ENCODE data around the gene DYDC1. TPM values are rescaled to one million over a fixed set of nuclear protein-coding genes. Genes with fewer than 3 reads are reported as not detected.
"Not testable (repeated sequence)": the region's sequence is repeated elsewhere in the genome, so short reads cannot be mapped to it uniquely, and the experiment has no call there.

Gene DYDC1
- total RNA-seq, 1 donor from 2014 or later = not detected

DNA sequence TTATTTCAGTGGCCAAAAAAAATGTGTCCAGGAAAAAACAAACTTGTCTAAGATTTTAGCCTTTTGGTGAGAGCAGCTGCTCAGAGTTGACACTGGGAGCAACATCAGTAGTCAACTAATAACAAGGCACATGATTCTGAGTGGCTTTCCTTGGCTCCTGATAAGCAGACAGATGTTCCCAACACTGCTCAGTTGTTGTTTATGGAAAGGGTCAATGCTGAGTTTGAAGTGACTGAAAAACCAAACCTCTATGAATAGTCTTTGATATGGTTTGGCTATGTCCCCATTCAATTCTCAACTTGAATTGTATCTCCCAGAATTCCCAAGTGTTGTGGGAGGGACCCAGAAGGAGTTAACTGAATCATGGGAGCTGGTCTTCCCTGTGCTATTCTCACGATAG is 12.3 kb downstream of the DYDC1 start:
- DNase-seq (ENCODE audit: low read depth in 2 of 2) = no peak

DNA sequence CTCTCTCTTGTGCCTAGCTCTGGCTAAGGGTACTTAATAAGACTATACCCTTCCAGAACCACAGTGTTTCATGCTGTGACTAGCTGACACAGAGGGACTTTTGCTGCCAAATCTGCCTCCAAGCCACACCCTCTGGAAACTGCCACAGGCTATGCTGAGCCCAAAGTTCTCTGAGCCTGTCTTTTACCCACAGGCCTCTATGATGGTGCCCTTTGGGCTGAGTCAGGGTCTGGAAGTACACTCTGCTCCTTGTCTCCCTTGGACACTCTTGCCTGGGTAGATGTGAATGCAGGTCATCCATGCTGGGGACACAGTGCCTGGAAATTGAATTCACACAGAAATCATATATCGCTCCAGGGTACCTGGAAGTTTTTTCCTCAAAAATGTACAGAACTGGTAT is 22.6 kb downstream of the DYDC1 start:
- DNase-seq (ENCODE audit: low read depth in 2 of 2) = no peak

DNA sequence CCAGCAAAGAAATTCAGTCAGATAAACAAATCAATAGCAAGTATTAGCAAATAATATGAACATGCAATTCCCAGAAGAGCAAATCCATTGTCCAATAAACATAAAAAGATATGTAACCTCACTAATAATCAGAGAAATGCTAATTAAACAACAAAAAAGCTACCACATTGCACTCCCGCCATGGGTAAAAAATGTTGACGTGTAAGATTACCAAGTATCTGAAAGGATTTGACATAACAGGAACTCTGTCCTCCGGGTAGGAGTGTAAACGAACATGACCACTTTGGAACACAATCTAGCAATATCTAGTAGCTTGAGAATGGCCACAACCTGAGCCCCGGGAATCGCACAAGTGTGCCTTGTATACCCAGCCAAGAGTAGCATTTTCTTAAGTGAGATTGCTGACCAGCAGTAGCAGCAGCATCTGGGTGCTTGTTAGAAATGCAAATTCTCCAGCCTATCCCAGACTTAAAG is 31.6 kb downstream of the DYDC1 start:
- DNase-seq (ENCODE audit: low read depth in 2 of 2) = no peak

DNA sequence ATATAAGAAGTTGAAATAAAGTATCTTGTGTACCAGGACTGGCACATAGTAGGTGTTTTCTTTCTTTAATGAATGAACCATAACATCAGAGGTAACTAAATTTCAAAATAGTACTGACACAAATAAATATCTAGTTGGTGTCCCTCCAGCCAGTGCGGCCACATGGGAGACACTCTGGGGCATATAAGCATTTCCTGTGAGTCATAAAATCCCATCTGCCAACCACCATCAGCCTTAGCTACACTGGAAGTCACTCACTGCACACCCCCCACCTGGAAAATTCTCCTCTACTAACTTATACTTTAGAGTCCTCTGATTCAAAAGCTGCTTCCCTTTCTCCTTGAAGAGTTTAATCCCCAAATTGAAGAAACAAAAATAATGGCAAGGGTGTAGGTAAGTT is 32.5 kb downstream of the DYDC1 start:
- DNase-seq (ENCODE audit: low read depth in 2 of 2) = peak; percentile 22 to 55

DNA sequence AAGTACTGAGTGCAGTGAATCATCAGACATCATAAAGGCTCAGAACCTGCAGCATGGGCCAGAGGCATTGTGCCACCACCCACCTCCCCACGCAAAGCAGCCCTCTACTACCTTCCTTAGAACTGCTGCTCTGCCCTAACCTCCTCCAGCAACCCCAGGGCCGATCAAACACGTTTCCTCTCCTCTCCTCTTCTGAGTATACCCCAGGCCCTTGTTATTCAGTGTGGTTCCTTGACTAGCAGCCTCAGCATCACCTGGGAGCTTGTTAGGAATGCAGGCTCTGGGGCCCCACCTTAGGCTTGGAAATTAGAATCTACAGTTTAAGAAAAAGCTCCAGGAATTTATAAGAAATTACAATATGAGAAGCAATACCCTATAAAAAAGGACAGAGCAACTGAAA is 33.2 kb downstream of the DYDC1 start:
- DNase-seq (ENCODE audit: low read depth in 2 of 2) = no peak

DNA sequence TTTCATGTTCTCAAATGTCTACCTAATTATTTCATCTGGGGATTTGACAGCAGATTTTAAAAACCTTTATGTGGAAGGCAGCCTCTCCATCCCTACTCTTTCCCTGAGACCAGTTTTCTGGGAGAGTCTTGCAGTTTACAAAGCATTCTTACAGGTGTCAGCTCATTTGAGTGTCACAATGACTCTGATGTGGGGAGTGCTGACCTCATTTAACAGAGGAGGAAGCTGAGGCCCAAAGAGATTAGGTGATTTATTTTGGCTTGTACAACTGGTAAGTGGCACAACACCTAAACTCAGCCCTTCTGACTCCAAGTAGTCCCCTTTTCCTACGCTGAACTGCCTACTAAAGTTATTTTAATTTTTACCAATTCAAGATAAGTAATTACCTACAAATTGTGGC is 33.8 kb downstream of the DYDC1 start:
- DNase-seq (ENCODE audit: low read depth in 2 of 2) = no peak

DNA sequence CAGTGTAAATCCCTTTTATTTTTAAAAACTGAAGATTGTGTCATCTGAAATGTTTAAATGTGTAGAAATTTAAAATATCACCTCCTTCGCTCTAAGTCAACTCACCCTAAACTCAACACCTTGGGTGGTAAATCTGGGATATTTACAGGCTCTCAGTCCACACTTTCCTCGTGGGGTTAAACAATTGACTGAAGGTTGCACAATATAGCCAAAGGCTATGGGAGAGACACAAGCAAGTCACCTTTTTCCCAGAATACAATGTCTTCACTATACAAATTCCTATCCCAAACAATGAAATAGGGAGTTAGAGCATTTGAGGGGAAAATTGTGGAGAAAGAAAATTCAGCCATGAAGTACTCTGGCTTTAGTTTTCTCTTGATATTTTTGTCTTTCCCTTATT is 34.4 kb downstream of the DYDC1 start:
- no peak for DNase-seq (ENCODE audit: low read depth in 2 of 2)

DNA sequence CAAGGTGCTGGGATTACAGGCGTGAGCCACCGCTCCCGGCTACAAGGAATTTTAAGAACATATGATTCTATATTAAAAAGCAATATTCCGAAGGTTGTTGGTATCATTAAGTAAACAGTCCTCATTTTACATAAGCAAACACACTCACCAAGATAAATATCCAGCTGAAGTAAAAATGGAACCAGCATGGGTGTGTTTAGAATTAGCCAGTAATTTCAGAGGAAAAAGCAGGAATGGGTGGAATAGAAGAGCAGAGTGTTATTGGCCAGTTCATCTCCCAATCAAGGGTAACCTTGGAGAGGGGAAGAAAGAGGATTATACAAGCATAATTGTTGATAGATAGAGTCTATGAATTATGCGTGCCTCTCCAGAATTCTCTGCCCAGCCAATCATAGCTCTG is 35.4 kb downstream of the DYDC1 start:
- DNase-seq (ENCODE audit: low read depth in 2 of 2) = no peak

DNA sequence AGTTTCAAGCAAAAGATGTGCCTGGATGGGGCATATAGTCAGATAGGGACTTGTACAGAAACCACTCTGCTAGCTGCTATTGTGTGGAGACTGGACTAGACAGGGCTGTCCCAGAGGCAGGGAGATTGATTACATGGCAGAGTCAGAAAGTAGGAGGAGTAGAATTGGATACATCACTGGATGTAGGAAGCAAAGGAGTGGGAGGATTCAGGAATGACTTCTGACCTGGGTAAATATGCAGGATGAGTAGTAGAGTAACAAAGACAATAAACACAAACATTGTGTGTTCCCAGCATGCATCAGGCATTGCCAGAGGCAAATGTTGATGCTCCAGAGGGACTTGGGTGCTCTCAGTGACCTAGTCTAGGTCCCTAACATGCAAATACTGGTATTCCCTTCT is 36.2 kb downstream of the DYDC1 start:
- no peak for DNase-seq (ENCODE audit: low read depth in 2 of 2)

DNA sequence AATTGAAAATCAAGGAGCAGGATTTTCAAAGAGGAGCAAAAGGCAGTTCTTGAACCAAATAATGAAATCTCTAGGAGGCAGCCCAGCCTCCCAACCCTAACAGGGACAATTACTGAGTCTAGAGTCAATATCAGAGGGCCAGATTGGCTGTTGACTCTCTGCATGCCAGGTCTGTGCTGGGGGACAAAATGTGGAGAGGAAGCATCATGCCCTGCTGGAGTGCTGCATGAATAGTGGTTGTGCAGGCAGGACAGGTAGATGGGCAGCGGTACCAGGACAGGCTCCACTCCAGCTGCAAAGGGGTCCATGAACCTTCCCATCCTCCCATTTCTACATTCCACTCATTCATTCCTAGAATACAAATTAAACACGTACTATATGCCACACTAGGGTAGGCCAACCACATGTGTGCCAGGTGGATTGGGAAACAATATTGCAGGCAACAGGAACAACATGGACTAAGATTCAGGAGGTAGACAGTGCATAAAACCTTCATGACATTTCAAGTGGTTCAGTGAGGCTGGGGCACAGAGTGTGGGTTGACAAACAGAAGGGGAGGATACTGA is 36.7 kb downstream of the DYDC1 start:
- no peak for DNase-seq (ENCODE audit: low read depth in 2 of 2)

DNA sequence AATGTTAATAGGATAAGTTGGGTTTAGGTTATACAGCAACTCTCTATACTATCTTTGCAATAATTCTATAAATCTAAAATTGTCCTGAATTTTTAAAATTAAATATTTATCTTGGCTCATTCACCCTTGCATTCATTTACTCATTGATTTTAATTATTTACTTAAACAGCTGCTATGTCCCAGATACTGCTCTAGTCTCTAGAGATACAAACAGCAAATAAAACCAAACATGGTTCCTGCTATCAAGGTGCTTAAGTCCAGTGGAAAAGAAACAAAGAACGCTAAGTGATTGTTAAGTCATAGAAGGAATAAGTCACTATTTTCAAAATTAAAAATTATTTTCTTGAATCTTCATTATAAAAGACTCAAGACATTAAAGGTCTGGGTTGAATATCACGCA is 37.2 kb downstream of the DYDC1 start:
- DNase-seq (ENCODE audit: low read depth in 2 of 2) = no peak

DNA sequence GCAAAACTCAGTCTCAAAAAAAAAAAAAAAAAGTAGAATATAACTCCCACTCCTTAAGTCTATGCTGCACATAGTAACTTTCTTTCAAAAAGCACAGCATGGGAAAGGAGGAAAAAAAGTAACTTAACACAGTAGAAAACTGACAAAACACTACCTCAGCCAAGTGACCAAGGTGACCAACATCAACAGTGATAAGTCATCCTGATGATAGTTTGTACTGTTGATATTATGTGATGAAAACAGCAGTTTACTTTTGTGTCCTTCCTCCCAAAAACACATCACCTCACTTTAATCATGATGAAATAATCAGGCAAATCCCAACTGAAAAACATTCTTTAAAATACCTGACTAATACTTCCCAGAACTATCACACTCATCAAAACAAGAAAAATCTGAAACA is 37.8 kb downstream of the DYDC1 start:
- no peak for DNase-seq (ENCODE audit: low read depth in 2 of 2)

DNA sequence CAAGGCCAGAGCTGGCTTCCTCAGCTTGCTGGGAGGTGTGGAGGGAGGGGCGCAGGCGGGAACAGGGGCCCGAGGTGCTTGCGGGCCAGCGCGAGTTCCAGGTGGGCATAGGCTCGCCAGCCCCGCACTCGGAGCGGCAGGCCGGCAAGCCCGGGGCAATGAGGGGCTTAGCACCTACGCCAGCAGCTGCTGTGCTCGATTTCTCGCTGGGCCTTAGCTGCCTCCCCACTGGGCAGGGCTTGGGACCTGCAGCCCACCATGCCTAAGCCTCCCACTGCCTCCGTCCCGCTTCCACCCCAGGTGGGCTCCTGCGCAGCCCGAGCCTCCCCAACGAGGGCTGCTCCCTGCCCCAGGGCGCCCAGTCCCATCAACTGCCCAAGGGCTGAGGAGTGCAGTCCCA is 41.2 kb downstream of the DYDC1 start:
- no peak for DNase-seq (ENCODE audit: low read depth in 2 of 2)

DNA sequence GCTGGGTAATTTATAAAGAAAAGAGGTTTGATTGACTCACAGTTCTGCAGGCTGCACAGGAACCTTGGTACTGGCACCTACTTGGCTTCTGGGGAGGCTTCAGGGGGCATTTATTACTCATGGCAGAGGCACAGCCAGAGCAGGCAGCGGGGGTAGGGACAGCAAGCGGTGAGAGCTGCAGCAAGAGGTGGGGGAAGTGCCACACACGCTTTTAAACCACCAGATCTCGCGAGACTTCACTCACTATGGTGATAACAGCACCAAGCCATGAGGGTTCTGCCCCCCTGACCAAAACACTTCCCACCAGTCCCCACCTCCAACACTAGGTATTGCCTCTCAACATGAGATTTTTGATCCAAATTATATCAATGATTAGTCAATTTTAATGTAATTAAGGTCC is 43.0 kb downstream of the DYDC1 start:
- DNase-seq (ENCODE audit: low read depth in 2 of 2) = no peak

DNA sequence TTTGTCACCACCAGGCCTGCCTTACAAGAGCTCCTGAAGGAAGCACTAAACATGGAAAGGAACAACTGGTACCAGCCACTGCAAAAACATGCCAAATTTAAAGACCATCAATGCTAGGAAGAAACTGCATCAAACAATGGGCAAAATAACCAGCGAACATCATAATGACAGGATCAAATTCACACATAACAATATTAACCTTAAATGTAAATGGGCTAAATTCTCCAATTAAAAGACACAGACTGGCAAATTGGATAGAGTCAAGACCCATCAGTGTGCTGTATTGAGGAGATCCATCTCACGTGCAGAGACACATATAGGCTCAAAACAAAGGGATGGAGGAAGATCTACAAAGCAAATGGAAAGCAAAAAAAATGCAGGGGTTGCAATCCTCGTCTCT is 50.6 kb downstream of the DYDC1 start:
- DNase-seq (ENCODE audit: low read depth in 2 of 2) = not testable (repeated sequence)

DNA sequence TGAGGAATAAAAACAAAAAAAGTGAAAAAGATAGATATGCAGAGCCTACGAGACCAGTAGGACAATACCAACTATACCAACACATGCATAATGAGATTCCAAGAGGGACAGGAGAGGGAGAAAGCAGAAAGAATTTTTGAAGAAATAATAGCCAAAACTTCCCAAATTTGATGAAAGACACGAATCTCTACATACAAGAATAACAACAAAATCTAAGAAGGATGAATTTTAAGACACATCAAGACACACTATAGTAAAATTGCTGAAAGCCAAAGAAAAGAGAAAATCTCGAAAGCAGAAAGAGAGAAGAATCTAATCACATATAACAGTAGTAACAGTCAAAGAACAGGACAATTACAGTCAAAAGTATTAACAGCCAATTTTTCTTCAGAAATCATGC is 59.6 kb downstream of the DYDC1 start:
- DNase-seq (ENCODE audit: low read depth in 2 of 2) = no peak

DNA sequence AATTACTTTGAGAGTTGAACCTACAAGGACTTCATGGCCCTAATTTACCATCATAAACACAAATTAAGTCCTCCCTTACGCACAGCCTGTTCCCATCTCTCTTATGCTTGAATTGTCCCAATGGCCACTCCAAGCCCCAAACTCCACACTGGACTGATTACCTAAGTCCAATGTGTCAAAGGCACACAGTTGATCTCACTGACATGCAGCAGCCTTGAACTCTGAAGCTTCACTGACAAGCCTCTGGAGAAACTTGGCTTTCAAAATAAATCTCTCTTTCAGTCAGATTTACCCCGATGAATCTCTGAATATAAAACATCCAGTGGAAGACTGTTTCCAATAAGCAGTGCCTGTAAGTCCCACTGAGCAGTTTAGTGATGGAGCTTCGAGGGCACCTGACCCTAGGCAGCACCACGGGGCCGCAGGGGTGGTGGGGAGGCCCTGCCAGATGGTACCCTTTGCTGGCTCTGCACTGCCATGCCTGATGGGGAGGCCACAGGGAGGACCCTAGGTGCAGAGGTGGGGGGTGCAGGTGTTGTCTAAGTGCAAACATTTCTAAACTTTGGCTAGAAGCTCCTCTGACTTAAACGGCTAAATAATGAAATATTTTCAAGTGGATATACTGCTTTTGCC is 63.8 kb downstream of the DYDC1 start:
- no peak for DNase-seq (ENCODE audit: low read depth in 2 of 2)

DNA sequence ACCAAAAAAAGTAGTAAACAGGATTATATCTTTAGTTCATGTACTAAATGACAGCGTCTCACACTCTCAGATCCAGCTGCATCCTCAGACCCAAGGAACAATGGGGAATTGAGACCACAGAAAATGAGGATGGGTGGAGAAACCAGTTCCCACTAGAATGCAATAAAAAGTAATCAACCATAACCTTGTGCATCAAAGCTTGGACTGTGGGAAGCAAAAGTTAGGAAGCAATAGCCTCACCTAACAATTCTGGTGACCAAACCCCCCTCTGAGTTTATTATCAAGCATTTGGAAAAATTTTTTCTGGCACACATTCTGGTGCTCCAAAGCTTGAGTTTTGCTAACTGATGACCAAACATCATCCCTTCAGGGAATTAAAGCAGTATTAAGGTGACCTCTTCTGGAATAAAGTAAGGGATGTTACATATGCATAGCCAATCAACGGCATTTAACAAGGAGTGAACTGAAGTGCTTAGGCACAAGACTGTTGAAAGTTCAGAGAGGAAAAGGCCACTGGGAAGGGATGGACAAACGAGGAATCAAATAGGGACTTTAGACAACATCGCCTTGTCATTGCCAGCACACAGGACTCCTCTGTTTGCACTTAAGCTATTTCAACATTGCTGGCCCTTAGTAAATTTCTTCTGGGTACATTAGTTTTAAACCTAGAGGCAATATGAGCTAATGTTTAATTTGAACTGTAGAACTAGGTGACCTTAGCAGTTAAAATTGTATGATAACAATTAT is 65.9 kb downstream of the DYDC1 start:
- no peak for DNase-seq (ENCODE audit: low read depth in 2 of 2)

DNA sequence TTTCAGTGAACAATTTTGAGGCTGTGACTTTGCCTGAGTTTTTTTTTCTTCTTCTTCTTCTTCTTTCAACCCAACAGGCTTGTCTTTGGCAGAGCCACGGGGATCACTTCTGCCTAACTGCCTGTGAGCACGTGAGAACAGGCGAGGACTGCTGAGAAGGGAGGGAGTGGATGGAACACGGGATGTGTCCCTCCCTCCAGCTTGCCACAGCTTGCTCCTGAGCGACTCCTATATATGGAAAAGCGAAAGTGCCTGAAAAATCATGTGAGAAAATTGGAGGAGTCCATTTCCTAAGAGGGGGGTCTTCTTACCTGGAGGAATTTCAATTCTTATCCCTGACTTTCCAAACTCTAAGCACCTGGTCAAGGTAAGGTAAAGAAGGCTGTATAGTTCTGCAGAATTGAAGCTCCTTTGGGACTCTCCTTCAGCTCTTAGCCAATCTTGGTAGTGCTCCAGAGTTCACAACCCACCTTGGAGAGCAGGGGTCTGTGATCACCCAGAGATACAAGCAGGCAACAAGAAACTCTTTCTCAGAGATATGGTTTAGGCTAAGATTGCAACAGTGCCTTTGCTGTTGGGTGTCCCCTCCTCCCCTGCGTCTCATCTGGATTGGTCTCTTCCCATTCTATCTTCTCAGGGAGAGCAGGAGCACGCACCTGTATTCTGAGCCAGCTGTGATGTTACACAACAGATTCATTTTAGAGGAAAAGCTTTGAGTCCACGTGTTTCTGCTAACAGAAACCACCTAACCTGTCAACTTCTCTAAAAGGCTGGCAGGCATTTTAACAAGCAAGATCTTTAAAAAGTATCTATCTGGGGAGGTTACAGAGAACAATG is 66.9 kb downstream of the DYDC1 start, which contains the start of gene MAT1A:
Gene MAT1A (minus strand): TSS at position 208 of the 837 bp plus-strand sequence. CDS start 235 bp downstream, outside the sequence.
- peak in 1 of 2 donors; percentile 32 for DNase-seq (ENCODE audit: low read depth in 2 of 2)

DNA sequence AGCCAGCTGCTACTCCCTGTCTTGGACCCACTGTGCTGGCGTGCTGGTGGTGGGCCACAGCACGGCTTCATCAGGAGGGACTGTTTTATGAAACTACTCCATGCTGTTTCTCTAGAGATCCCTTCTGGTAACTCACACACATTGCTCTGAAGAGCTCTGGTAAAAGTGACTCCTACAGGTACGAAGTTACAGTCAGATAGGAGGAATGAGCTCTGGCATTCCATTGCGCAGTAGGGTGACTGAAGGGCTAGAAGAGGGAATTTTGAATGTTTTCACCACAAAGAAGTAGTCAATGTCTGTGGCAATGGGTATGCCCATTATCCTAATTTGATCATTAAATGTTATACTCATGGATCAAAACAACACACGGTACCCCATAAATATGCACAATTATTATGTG is 67.7 kb downstream of the DYDC1 start:
- no peak for DNase-seq (ENCODE audit: low read depth in 2 of 2)

Measured in lung microvascular endothelial cell (primary cell).